Left lung (tissue), 10 donors: Measurements from ENCODE around the gene NKD2. TPM values are rescaled to one million over a fixed set of nuclear protein-coding genes. Genes with fewer than 3 reads are reported as not detected.

Experiments
- ATAC-seq: fragments of 200-7000 bp; cut with Tn5 transposase; one replicate; pipeline ENCODE4 v1.9.1; 2020; ENCODE audit warnings: moderate library complexity
- DNase-seq, 4 donors: peaks; one replicate each; pipeline ENCODE4 v3.0.0-alpha.2; 2013 to 2020
- H3K27ac ChIP-seq, 2 donors: fragments of 200-600 bp; sonication (generic) in 1 of 2; one replicate each; pipeline versions ENCODE4 v1.5.0 to v1.8.0; 2020 to 2021
- H3K27me3 ChIP-seq, 2 donors: fragments of 200-600 bp; sonication (generic) in 1 of 2; one replicate each; pipeline versions ENCODE4 v1.5.0 to v1.8.0; 2020 to 2021
- H3K36me3 ChIP-seq, 2 donors: fragments of 200-600 bp; sonication (generic) in 1 of 2; one replicate each; pipeline versions ENCODE4 v1.5.0 to v1.8.0; 2020 to 2021
- H3K4me1 ChIP-seq, 2 donors: fragments of 200-600 bp; one replicate each; pipeline ENCODE4 v1.8.0; 2021
- H3K4me3 ChIP-seq, 2 donors: fragments of 200-600 bp; sonication (generic) in 1 of 2; one replicate each; pipeline versions ENCODE4 v1.5.0 to v1.8.0; 2020 to 2021; ENCODE audit warnings: mild to moderate bottlenecking in 1 of 2
- H3K9me3 ChIP-seq, 2 donors: fragments of 200-600 bp; sonication (generic) in 1 of 2; one replicate each; pipeline versions ENCODE4 v1.5.0 to v1.8.0; 2020 to 2021
- CTCF ChIP-seq, 2 donors: fragments of 200-600 bp; sonication (generic) in 1 of 2; IDR thresholded peaks; one replicate each; pipeline versions ENCODE4 v1.5.0 to v1.8.0; 2021; ENCODE audit warnings: antibody characterized with exemption in 2 of 2
- intact Hi-C, 2 donors: fragments of 100-400 bp; cut with DNase I; formaldehyde crosslinking; loops; one replicate each; pipeline versions ENCODE4 v1.11.2 to v1.14.2; 2022
- polyA plus RNA-seq, 6 donors: library from polyadenylated mRNA; unstranded; fragments of 120-200 nt; gene quantifications; one replicate each; pipeline ENCODE4 v1.2.1, GENCODE V29; 2013; ENCODE audit not compliant: insufficient read length in 6 of 6
- total RNA-seq, 2 donors: library from RNA; stranded (reverse); fragmentation: NEBNext Ultra II Directional; extraction: Animal tissue kit (Norgen Biotek cat#: 25700); gene quantifications; one replicate each; pipeline ENCODE4 v1.2.1, GENCODE V29; 2021
- donor health status: DM: no; HTN: yes; CAD: no.
- donor health status: DM: no; HTN: no; CAD: no.

The NKD2 gene
- total and polyA plus RNA-seq, 8 donors = 6.3 to 61.5 (median 10.3) TPM

- DNase-seq = peak in 1 of 4 donors; percentile 39
- TF ChIP-seq CTCF (IDR thresholded peaks at IDR 0.05) = no peak
- no peak overlapping the region for H3K27ac ChIP-seq
These were observed 47.4 kb upstream of the NKD2 start for GRCh38 chr5:961002-961710.

GRCh38 chr5:961711-962240, 46.8 kb upstream of the NKD2 start:
- TF ChIP-seq CTCF (IDR thresholded peaks at IDR 0.05) = no peak
- H3K4me3 ChIP-seq = no peak overlapping the region
- H3K27me3 ChIP-seq = peaks cover 0 to 37% of the 10 kb centered on the region in 2 donors
- no peaks in the 10 kb centered on the region for H3K36me3 ChIP-seq
- peaks cover 15 to 24% of the 10 kb centered on the region in 2 donors for H3K4me1 ChIP-seq
- no peak overlapping the region for H3K27ac ChIP-seq
- intact Hi-C loops = no loop called here
- no peak for DNase-seq
- ATAC-seq = no peak
- H3K9me3 ChIP-seq = no peaks in the 10 kb centered on the region

More at GRCh38 chr5:961002-961710, 47.4 kb upstream of the NKD2 start:
- ATAC-seq = peak; percentile 7
- Histone ChIP-seq H3K36me3 (no peaks in the 10 kb centered on the region), H3K4me1 (peaks cover 21 to 31% of the 10 kb centered on the region in 2 donors), H3K27me3 (peaks cover 0 to 37% of the 10 kb centered on the region in 2 donors), H3K4me3 (no peak overlapping the region), H3K9me3 (no peaks in the 10 kb centered on the region)
- intact Hi-C loops = no loop called here

- H3K9me3 ChIP-seq = no peaks in the 10 kb centered on the region
- no peak overlapping the region for H3K27ac ChIP-seq
- no peaks in the 10 kb centered on the region for H3K36me3 ChIP-seq
- ATAC-seq (no peak), DNase-seq (no peak)
- peaks cover 0 to 36% of the 10 kb centered on the region in 2 donors for H3K27me3 ChIP-seq
- no peak for TF ChIP-seq CTCF (IDR thresholded peaks at IDR 0.05)
- peaks cover 10 to 18% of the 10 kb centered on the region in 2 donors for H3K4me1 ChIP-seq
- intact Hi-C loops = no loop called here
- no peak overlapping the region for H3K4me3 ChIP-seq
These were observed 46.2 kb upstream of the NKD2 start for GRCh38 chr5:962386-962785.

GRCh38 chr5:962801-963200, 45.8 kb upstream of the NKD2 start:
- peaks cover 6 to 14% of the 10 kb centered on the region in 2 donors for H3K4me1 ChIP-seq
- H3K27me3 ChIP-seq = peaks cover 0 to 37% of the 10 kb centered on the region in 2 donors
- H3K4me3 ChIP-seq = no peak overlapping the region
- no peaks in the 10 kb centered on the region for H3K9me3 ChIP-seq
- no peaks in the 10 kb centered on the region for H3K36me3 ChIP-seq
- TF ChIP-seq CTCF (IDR thresholded peaks at IDR 0.05) = no peak
- no peak overlapping the region for H3K27ac ChIP-seq
- intact Hi-C loops = no loop called here
- no peak for ATAC-seq
- DNase-seq = no peak

- intact Hi-C loops = no loop called here
- Histone ChIP-seq H3K27ac (peak overlapping the region; percentile 8 to 33), H3K9me3 (no peaks in the 10 kb centered on the region), H3K4me3 (no peak overlapping the region), H3K4me1 (peaks cover under 1 to 11% of the 10 kb centered on the region in 2 donors), H3K36me3 (no peaks in the 10 kb centered on the region), H3K27me3 (peaks cover 0 to 42% of the 10 kb centered on the region in 2 donors)
- TF ChIP-seq CTCF (IDR thresholded peaks at IDR 0.05) = no peak
- DNase-seq (no peak), ATAC-seq (no peak)
These were observed 45.3 kb upstream of the NKD2 start for GRCh38 chr5:963310-963672.
